BJ (cell line): Measurements from ENCODE around the gene PRKD3. TPM values are rescaled to one million over a fixed set of nuclear protein-coding genes. Genes with fewer than 3 reads are reported as not detected.

ENCODE experiments used
- CTCF ChIA-PET: fragments of 350-600 bp; formaldehyde crosslinking; extraction: SDS; loops from one replicate; lab custom pipeline; 2021; ENCODE audit warnings: antibody characterized with exemption, inconsistent platforms; lab: Yijun Ruan, JAX
- POLR2A ChIA-PET: fragments of 300-600 bp; sonication (Branson Sonifier 250); formaldehyde crosslinking; extraction: SDS; loops from one replicate; lab custom pipeline; 2021; ENCODE audit warnings: antibody characterized with exemption; lab: Charles Lee
- DNase-seq: peaks from one replicate; pipeline ENCODE4 v3.0.0-alpha.2; 2011; ENCODE audit warnings: low read depth
- H3K27me3 ChIP-seq: 2 replicates; pipeline ENCODE4 v1.6.0; 2011; ENCODE audit warnings: low read length; ENCODE audit not compliant: control insufficient read depth, insufficient read depth
- H3K36me3 ChIP-seq: 2 replicates; pipeline ENCODE4 v1.5.1; 2011; ENCODE audit warnings: low read length; ENCODE audit not compliant: control insufficient read depth, insufficient read depth
- H3K4me3 ChIP-seq: 2 replicates; pipeline ENCODE4 v1.5.1; 2011; ENCODE audit warnings: low read depth, mild to moderate bottlenecking, control low read depth, low read length
- polyA plus RNA-seq: library from polyadenylated mRNA; depleted of rRNA; stranded (reverse); fragments of >200 nt; gene quantifications from 2 replicates; pipeline ENCODE4 v1.2.3, GENCODE V29; 2011
- TF ChIP-seq, protein P1 (sequence below): IDR thresholded peaks from 2 replicates; pipeline ENCODE4 v1.5.1; 2011; ENCODE audit warnings: low read depth, mild to moderate bottlenecking, control low read depth, inconsistent platforms, low read length, moderate library complexity; ENCODE audit not compliant: insufficient read depth

Gene PRKD3
- polyA plus RNA-seq, 1 experiment: 12.7 TPM

DNA sequence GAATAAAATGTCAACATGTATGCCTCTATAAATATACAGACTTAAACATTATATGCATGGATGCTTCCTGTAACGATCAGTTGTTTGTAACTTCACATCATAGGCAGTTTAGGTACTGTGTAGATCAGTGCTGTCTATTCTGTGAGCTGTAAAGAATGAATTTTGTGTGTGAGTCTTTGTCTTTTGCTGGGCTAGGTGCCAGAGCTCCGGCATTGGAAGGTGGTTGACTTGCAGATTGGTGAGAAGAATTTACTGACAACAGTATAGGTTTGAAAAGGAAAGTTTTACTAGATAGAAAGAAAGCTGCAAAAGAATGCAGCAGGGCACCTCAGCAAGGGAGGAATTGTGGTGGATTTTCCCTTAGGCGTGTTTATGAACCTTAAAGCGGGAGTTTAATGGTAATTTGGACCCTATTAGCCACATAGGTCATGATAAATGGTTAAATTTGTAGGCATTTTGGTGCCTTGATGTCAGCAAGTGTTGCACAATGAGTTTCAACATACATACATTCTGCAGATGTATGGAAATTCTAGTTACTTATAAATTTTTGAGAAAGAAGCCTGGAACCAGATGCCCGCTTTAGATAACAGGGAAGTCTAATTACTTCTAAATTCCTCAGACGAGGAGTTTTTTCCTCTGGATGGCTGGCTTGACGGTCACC lies 13.1 kb upstream of the PRKD3 start:
- POLR2A ChIA-PET: no interaction called here
- TF ChIP-seq, protein P1, sequence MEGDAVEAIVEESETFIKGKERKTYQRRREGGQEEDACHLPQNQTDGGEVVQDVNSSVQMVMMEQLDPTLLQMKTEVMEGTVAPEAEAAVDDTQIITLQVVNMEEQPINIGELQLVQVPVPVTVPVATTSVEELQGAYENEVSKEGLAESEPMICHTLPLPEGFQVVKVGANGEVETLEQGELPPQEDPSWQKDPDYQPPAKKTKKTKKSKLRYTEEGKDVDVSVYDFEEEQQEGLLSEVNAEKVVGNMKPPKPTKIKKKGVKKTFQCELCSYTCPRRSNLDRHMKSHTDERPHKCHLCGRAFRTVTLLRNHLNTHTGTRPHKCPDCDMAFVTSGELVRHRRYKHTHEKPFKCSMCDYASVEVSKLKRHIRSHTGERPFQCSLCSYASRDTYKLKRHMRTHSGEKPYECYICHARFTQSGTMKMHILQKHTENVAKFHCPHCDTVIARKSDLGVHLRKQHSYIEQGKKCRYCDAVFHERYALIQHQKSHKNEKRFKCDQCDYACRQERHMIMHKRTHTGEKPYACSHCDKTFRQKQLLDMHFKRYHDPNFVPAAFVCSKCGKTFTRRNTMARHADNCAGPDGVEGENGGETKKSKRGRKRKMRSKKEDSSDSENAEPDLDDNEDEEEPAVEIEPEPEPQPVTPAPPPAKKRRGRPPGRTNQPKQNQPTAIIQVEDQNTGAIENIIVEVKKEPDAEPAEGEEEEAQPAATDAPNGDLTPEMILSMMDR: no peak

DNA sequence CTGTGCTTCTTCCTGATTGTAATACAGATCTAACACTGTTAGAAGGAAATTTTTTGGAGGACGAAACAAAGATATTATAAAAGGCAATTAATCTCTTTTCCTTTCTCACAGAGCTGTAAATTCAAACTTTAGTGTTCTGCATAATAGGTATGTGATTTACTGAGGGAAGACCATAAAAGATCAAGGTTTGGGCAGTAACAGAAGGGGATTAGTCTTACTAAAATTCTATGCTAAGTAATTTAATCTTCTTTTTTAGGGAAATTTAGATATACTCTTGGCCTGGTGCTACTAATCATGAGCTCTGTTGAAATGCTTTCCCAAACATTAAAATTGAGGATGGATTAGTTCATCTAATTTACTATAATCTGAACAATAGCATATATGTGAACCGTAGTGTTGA lies 11.0 kb upstream of the PRKD3 start:
- CTCF ChIA-PET: interaction anchor here (1.2 to 1.7 kb wide), 3 partner anchors 9 to 16 kb away, joined by 3 to 4 read pairs (median 3); no protein-coding TSS in a partner anchor
- no peak for DNase-seq

More for the DNA sequence above, 13.1 kb upstream of the PRKD3 start:
- CTCF ChIA-PET: no interaction called here
- Histone ChIP-seq H3K4me3 (no peak overlapping the region), H3K27me3 (no peaks in the 10 kb centered on the region), H3K36me3 (no peaks in the 10 kb centered on the region)
- no peak for DNase-seq

DNA sequence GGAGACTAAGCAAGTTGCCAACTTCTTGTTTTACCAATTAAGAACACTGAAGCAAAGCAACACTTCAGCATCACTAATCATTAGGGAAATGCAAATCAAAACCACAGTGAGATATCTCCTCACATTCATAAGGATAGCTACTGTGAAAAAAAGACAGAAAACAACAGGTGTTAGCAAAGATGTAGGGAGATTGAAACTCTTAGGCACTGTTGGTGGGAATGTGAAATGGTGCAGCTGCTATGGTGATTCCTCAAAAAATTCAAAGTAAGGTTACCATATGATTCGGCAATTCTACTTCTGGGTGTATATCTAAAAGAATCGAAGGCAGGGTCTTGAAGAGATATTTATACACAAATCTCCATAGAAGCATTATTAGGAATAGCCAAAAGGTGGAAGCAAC lies 8.6 kb upstream of the PRKD3 start:
- 0 out of 2 replicates have a peak, but pooled peaks cover 1% of the 10 kb centered on the region for H3K27me3 ChIP-seq
- TF ChIP-seq, protein P1: no peak
- ChIA-PET POLR2A (no interaction called here), CTCF (no interaction called here)
- H3K36me3 ChIP-seq: no peaks in the 10 kb centered on the region
- DNase-seq: no peak
- no peak overlapping the region for H3K4me3 ChIP-seq

More for the DNA sequence above, 11.0 kb upstream of the PRKD3 start:
- TF ChIP-seq, protein P1: no peak
- no peak overlapping the region for H3K4me3 ChIP-seq
- POLR2A ChIA-PET: no interaction called here
- no peaks in the 10 kb centered on the region for H3K36me3 ChIP-seq
- H3K27me3 ChIP-seq: 0 out of 2 replicates have a peak, but pooled peaks cover 1% of the 10 kb centered on the region

DNA sequence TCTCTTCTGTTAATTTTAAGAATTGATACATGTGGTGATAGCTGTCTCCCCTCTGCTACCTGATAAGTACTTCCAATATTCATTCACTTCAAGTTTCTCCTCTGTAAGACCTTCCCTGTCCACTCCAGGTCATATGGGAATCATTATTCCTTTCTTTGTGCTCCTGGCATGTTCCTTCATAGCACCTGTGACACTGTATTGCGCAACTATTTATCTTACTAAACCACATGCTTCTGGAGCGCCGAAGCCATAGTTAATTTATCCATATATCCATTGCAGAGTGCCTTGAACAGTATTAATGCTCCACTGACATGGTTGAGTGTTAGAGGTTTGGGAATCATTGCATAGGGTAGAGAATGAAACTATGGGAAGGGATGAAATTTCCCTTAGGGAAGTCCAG lies 7.9 kb upstream of the PRKD3 start:
- POLR2A ChIA-PET: no interaction called here
- TF ChIP-seq, protein P1: no peak

DNA sequence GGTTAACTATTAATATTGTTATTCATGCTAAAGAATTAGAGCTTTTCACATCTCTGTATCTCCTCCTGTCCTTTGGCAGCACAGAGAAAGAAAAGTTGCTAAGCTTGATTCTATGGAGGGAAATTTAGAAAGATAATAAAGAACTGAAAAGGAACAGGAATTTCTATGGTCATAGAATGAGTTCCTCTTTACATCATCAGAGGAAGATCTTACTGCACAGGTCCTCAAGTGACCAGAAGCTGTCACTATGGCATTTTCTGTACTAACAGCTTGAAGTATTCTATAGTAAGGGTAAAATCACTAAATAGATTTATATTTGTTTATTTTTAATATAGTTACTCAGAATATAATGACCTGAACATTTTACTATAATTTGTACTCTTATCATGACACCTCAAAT lies 6.0 kb upstream of the PRKD3 start:
- no peaks in the 10 kb centered on the region for H3K36me3 ChIP-seq
- ChIA-PET POLR2A (no interaction called here), CTCF (no interaction called here)
- 0 out of 2 replicates have a peak, but pooled peaks cover 1% of the 10 kb centered on the region for H3K27me3 ChIP-seq
- H3K4me3 ChIP-seq: no peak overlapping the region
- DNase-seq: no peak
- TF ChIP-seq, protein P1: no peak

More for the DNA sequence above, 7.9 kb upstream of the PRKD3 start:
- Histone ChIP-seq H3K36me3 (no peaks in the 10 kb centered on the region), H3K4me3 (no peak overlapping the region), H3K27me3 (0 out of 2 replicates have a peak, but pooled peaks cover 1% of the 10 kb centered on the region)
- CTCF ChIA-PET: no interaction called here
- DNase-seq: no peak
